ENCODE results near the gene NLN.
"Not testable (repeated sequence)": the region's sequence is repeated elsewhere in the genome, so short reads cannot be mapped to it uniquely, and the experiment has no call there.

DNA sequence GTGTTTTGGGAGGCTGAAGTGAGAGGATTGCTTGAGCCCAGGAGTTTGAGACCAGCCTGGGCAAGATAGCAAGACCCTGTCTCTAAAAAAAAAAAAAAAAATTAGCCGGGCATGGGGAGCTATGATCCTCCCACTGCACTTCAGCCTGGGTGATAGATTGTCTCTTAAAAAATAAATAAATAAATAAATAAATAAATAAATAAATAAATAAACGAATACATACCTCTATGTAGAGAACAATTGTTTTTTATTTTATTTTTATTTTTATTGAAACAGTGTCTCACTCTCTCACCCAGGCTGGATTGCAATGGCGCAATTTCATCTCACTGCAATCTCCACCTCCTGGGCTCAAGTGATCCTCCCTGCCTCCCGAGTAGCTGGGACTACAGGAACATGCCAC lies 122.8 kb downstream of the NLN start:
- TF ChIP-seq CTCF, POLR2AphosphoS5 (IDR thresholded peaks at IDR 0.05): not testable (repeated sequence)
